K562 (cell line): ENCODE data around the gene PACS2. TPM values are rescaled to one million over a fixed set of nuclear protein-coding genes. Genes with fewer than 3 reads are reported as not detected.

Experiments
- ARNT ChIP-seq, 2 experiments: fragments of 450-650 bp; IDR thresholded peaks; 2 replicates each; pipeline ENCODE4 v1.6.1; 2016; ENCODE audit warnings: mild to moderate bottlenecking in 1 of 2
- BRD4 ChIP-seq: fragments of 200-600 bp; sonication (generic); IDR thresholded peaks from 2 replicates; pipeline ENCODE4 v1.6.1; 2017; ENCODE audit warnings: inconsistent platforms
- DMBX1 ChIP-seq: fragments of 250-450 bp; sonication (Bioruptor Pico); IDR thresholded peaks from 2 replicates; pipeline ENCODE4 v1.8.0; 2022; ENCODE audit warnings: inconsistent platforms, mild to moderate bottlenecking, moderate library complexity, borderline replicate concordance
- GTF2A2 ChIP-seq: IDR thresholded peaks from 2 replicates; pipeline ENCODE4 v1.6.1; 2016; ENCODE audit warnings: mild to moderate bottlenecking, missing genetic modification characterization, missing compliant biosample characterization
- GTF2E2 ChIP-seq: fragments of 200-800 bp; sonication (Bioruptor generic); IDR thresholded peaks from 2 replicates; pipeline ENCODE4 v1.6.1; 2016; ENCODE audit warnings: missing genetic modification characterization, missing compliant biosample characterization
- KDM5B ChIP-seq: fragments of 200-600 bp; sonication (generic); IDR thresholded peaks from 2 replicates; pipeline ENCODE4 v1.6.1; 2012; ENCODE audit warnings: low read depth, mild to moderate bottlenecking, moderate library complexity, low read length, control low read depth, inconsistent platforms; ENCODE audit not compliant: insufficient replicate concordance
- MTA1 ChIP-seq: fragments of 450-650 bp; IDR thresholded peaks from 2 replicates; pipeline ENCODE4 v1.6.1; 2017; ENCODE audit warnings: borderline replicate concordance
- NRF1 ChIP-seq, 2 experiments: fragments of 450-650 bp; IDR thresholded peaks in 1 of 2; conservative IDR thresholded peaks in 1 of 2; 2 replicates each; pipeline ENCODE4 v1.6.1; 2014; ENCODE audit warnings: mild to moderate bottlenecking in 2 of 2
- PHF20 ChIP-seq: fragments of 450-650 bp; IDR thresholded peaks from 2 replicates; pipeline ENCODE4 v1.6.1; 2018; ENCODE audit not compliant: partially characterized antibody
- POLR2B ChIP-seq: fragments of 450-650 bp; IDR thresholded peaks from 2 replicates; pipeline ENCODE4 v1.6.1; 2018; ENCODE audit warnings: low read depth; ENCODE audit not compliant: partially characterized antibody
- POLR2H ChIP-seq: IDR thresholded peaks from 2 replicates; pipeline ENCODE4 v1.6.1; 2016; ENCODE audit warnings: missing genetic modification characterization, low read depth, mild to moderate bottlenecking, control low read depth, missing compliant biosample characterization, moderate library complexity
- XRCC4 ChIP-seq: IDR thresholded peaks from one replicate; pipeline ENCODE4 v1.6.1; 2011; ENCODE audit not compliant: insufficient read depth, insufficient read length; ENCODE audit errors: extremely low read depth
- ZNF134 ChIP-seq: fragments of 250-450 bp; sonication (Bioruptor Pico); conservative IDR thresholded peaks from 2 replicates; pipeline ENCODE4 v1.4.0; 2020
- ZNF165 ChIP-seq: fragments of 250-450 bp; sonication (Bioruptor Pico); IDR thresholded peaks from 2 replicates; pipeline ENCODE4 v1.4.0; 2020; ENCODE audit warnings: borderline replicate concordance
- ZSCAN29 ChIP-seq: fragments of 450-650 bp; IDR thresholded peaks from 2 replicates; pipeline ENCODE4 v1.6.1; 2017
- polyA plus RNA-seq, 8 experiments: library from polyadenylated mRNA; depleted of rRNA in 4 of 8; stranded (reverse) in 5 of 8; unstranded in 3 of 8; fragments of >200 nt; fragmentation: Nextera tagmentation in 2 of 8; fragmentation: Illumina TruSeq in 1 of 8; extraction: Ambion mirVana in 2 of 8; extraction: Trizol in 1 of 8; gene quantifications; 2 replicates each; pipeline versions ENCODE4 v1.2.1 to v1.2.3, GENCODE V29; 2011 to 2014; ENCODE audit warnings: inconsistent platforms in 1 of 8, missing spikeins in 1 of 8
- total RNA-seq, 7 experiments: library from RNA; depleted of rRNA in 6 of 7; stranded (reverse); fragments of >200 nt in 6 of 7; fragmentation: Illumina TruSeq in 2 of 7; extraction: Trizol in 2 of 7; gene quantifications; 2 replicates each; pipeline versions ENCODE4 v1.2.1 to v1.2.3, GENCODE V29; 2011 to 2021; ENCODE audit warnings: low replicate concordance in 1 of 7
- TF ChIP-seq, protein P1 (sequence below), 2 experiments: fragments of 450-650 bp; IDR thresholded peaks; 2 replicates each; pipeline ENCODE4 v1.6.1; 2016
- TF ChIP-seq, protein P2 (sequence below): sonication (generic); formaldehyde crosslinking; IDR thresholded peaks from 2 replicates; pipeline ENCODE4 v1.8.1; 2023; ENCODE audit warnings: mild to moderate bottlenecking, missing genetic modification reagents
- TF ChIP-seq, protein P3 (sequence below), 3 experiments: fragments of 200-800 bp in 1 of 3; sonication (Bioruptor generic) in 1 of 3; sonication (generic) in 1 of 3; formaldehyde crosslinking in 1 of 3; IDR thresholded peaks; 2 replicates each; pipeline versions ENCODE4 v1.6.1 to v1.8.0; 2016 to 2022; ENCODE audit warnings: mild to moderate bottlenecking in 2 of 3, missing compliant biosample characterization in 2 of 3, missing genetic modification characterization in 2 of 3, missing genetic modification reagents in 1 of 3
- TF ChIP-seq, protein P4 (sequence below): sonication (generic); formaldehyde crosslinking; IDR thresholded peaks from 2 replicates; pipeline ENCODE4 v1.8.0; 2022; ENCODE audit warnings: missing genetic modification reagents, mild to moderate bottlenecking, borderline replicate concordance

The PACS2 gene
- total and polyA plus RNA-seq, 9 of the 15 experiments (the other 6 are each of a cell fraction or from before 2014, with no cell fraction given) = 0.11 to 20.8 (median 9.9) TPM

- TF ChIP-seq DMBX1 (CRISPR knock-in tag) = peak; percentile 56; the same call in 1 of the 2 replicates
- no peak for TF ChIP-seq ZNF134 (CRISPR knock-in tag)
- no peak for TF ChIP-seq MTA1
- TF ChIP-seq, protein P1, sequence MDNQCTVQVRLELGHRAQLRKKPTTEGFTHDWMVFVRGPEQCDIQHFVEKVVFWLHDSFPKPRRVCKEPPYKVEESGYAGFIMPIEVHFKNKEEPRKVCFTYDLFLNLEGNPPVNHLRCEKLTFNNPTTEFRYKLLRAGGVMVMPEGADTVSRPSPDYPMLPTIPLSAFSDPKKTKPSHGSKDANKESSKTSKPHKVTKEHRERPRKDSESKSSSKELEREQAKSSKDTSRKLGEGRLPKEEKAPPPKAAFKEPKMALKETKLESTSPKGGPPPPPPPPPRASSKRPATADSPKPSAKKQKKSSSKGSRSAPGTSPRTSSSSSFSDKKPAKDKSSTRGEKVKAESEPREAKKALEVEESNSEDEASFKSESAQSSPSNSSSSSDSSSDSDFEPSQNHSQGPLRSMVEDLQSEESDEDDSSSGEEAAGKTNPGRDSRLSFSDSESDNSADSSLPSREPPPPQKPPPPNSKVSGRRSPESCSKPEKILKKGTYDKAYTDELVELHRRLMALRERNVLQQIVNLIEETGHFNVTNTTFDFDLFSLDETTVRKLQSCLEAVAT (IDR thresholded peaks at IDR 0.05) = no peak
- peak; percentile 56 for TF ChIP-seq POLR2B
- no peak for TF ChIP-seq KDM5B
- peak; percentile 42 for TF ChIP-seq PHF20
- TF ChIP-seq GTF2E2 (tag) = no peak
- TF ChIP-seq, protein P2, sequence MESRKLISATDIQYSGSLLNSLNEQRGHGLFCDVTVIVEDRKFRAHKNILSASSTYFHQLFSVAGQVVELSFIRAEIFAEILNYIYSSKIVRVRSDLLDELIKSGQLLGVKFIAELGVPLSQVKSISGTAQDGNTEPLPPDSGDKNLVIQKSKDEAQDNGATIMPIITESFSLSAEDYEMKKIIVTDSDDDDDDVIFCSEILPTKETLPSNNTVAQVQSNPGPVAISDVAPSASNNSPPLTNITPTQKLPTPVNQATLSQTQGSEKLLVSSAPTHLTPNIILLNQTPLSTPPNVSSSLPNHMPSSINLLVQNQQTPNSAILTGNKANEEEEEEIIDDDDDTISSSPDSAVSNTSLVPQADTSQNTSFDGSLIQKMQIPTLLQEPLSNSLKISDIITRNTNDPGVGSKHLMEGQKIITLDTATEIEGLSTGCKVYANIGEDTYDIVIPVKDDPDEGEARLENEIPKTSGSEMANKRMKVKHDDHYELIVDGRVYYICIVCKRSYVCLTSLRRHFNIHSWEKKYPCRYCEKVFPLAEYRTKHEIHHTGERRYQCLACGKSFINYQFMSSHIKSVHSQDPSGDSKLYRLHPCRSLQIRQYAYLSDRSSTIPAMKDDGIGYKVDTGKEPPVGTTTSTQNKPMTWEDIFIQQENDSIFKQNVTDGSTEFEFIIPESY (CRISPR knock-in tag) = no peak
- TF ChIP-seq NRF1 (conservative IDR thresholded peaks at IDR 0.05 in 1 of 2, IDR thresholded peaks at IDR 0.05 in 1 of 2) = peak; percentile 91 to 92
- no peak for TF ChIP-seq ARNT (IDR thresholded peaks at IDR 0.05)
- TF ChIP-seq, protein P3, sequence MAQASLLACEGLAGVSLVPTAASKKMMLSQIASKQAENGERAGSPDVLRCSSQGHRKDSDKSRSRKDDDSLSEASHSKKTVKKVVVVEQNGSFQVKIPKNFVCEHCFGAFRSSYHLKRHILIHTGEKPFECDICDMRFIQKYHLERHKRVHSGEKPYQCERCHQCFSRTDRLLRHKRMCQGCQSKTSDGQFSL (CRISPR knock-in tag; IDR thresholded peaks at IDR 0.05) = no peak
- TF ChIP-seq, protein P3 (tag; IDR thresholded peaks at IDR 0.05) = no peak
- no peak for TF ChIP-seq BRD4
- TF ChIP-seq, protein P4, sequence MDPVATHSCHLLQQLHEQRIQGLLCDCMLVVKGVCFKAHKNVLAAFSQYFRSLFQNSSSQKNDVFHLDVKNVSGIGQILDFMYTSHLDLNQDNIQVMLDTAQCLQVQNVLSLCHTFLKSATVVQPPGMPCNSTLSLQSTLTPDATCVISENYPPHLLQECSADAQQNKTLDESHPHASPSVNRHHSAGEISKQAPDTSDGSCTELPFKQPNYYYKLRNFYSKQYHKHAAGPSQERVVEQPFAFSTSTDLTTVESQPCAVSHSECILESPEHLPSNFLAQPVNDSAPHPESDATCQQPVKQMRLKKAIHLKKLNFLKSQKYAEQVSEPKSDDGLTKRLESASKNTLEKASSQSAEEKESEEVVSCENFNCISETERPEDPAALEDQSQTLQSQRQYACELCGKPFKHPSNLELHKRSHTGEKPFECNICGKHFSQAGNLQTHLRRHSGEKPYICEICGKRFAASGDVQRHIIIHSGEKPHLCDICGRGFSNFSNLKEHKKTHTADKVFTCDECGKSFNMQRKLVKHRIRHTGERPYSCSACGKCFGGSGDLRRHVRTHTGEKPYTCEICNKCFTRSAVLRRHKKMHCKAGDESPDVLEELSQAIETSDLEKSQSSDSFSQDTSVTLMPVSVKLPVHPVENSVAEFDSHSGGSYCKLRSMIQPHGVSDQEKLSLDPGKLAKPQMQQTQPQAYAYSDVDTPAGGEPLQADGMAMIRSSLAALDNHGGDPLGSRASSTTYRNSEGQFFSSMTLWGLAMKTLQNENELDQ (CRISPR knock-in tag) = no peak
- peak; percentile 65 for TF ChIP-seq POLR2H
- TF ChIP-seq GTF2A2 = no peak
- TF ChIP-seq ZNF165 (CRISPR knock-in tag) = no peak
- no peak for TF ChIP-seq XRCC4
- TF ChIP-seq ZSCAN29 = no peak
Measured at GRCh38 chr14:105398044-105398725, 83.6 kb downstream of the PACS2 start, which contains the start of gene TEX22 (continued).
